ENCODE data around the gene CCR2. TPM values are rescaled to one million over a fixed set of nuclear protein-coding genes. Genes with fewer than 3 reads are reported as not detected.

The CCR2 gene
- total RNA-seq, 1 experiment from 2014 or later: not detected

Other genes with a start within 250 kb of the CCR2 start
- gene CCR1, start 145.8 kb upstream of the CCR2 start, total RNA-seq (2022): not detected in 2 replicates
- gene CCR3, start 111.7 kb upstream of the CCR2 start, total RNA-seq (2022): not detected in 2 replicates
- not detected in 2 replicates for gene CCR5, start 16.8 kb downstream of the CCR2 start, total RNA-seq (2022)
- gene CCRL2, start 53.1 kb downstream of the CCR2 start, total RNA-seq (2022): not detected in 2 replicates
- gene LTF, start 110.8 kb downstream of the CCR2 start, total RNA-seq (2022): not detected in 2 replicates
- not detected in 2 replicates for gene RTP3, start 143.9 kb downstream of the CCR2 start, total RNA-seq (2022)
- not detected in 2 replicates for gene LRRC2, start 212.2 kb downstream of the CCR2 start, total RNA-seq (2022)